SIG-M5 treated with dmso at 0.1 percent for 504 hours (cell line): ENCODE results near the gene B3GALT2.

Experiments
- DNase-seq: peaks from one replicate; lab custom pipeline; 2025; ENCODE audit not compliant: unreplicated experiment; lab: John Stamatoyannopoulos, UW

The B3GALT2 gene

GRCh38 chr1:193183019-193183627, 3.3 kb downstream of the B3GALT2 start:
- peak; percentile 71 for DNase-seq

GRCh38 chr1:193181985-193182384, 4.4 kb downstream of the B3GALT2 start:
- DNase-seq = no peak

GRCh38 chr1:193181536-193181935, 4.9 kb downstream of the B3GALT2 start:
- DNase-seq = no peak

GRCh38 chr1:193179094-193179493, 7.3 kb downstream of the B3GALT2 start:
- no peak for DNase-seq

GRCh38 chr1:193176788-193177187, 9.6 kb downstream of the B3GALT2 start:
- no peak for DNase-seq

GRCh38 chr1:193176113-193176512, 10.3 kb downstream of the B3GALT2 start:
- DNase-seq = no peak

GRCh38 chr1:193157360-193157759, 29.1 kb downstream of the B3GALT2 start:
- DNase-seq = no peak

- no peak for DNase-seq
Measured at GRCh38 chr1:193156822-193157142, 29.6 kb downstream of the B3GALT2 start.

GRCh38 chr1:193156117-193156821, 30.1 kb downstream of the B3GALT2 start:
- no peak for DNase-seq

GRCh38 chr1:193144999-193145398, 41.4 kb downstream of the B3GALT2 start:
- no peak for DNase-seq

GRCh38 chr1:193144361-193144938, 42.0 kb downstream of the B3GALT2 start:
- DNase-seq = no peak

GRCh38 chr1:193143285-193143684, 43.1 kb downstream of the B3GALT2 start:
- DNase-seq = peak; percentile 18

- DNase-seq = no peak
Measured at GRCh38 chr1:193142409-193142808, 44.0 kb downstream of the B3GALT2 start.

GRCh38 chr1:193141804-193142203, 44.6 kb downstream of the B3GALT2 start:
- no peak for DNase-seq

- DNase-seq = no peak
Measured at GRCh38 chr1:193140254-193140653, 46.2 kb downstream of the B3GALT2 start.

- DNase-seq = no peak
Measured at GRCh38 chr1:193131266-193131860, 55.0 kb downstream of the B3GALT2 start.
